Measurements from ENCODE around the gene FIG4.

DNA sequence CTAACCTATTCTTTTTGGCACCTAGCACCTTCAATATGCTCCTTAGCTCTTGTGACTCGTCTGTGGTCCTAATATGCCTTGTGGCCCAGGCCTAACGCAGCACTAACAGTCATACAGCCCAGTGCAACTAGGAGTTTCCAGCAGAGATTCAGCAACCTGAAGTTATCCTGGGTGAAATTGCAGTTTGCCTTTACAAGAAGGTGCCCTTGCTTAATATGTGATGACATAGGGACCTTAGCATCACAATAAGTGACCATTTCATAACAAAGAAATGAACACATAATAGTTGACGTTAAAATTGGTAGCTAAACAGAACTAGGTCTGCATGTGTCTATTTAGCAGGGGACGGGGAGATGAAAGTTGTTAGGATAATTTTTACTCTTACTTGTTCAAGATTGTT, 10.1 kb downstream of the FIG4 start:
- TF ChIP-seq CTBP1 (IDR thresholded peaks at IDR 0.05; ENCODE audit: borderline replicate concordance) (no peak), FOXA1 (IDR thresholded peaks at IDR 0.05) (no peak), BHLHE40 (IDR thresholded peaks at IDR 0.05; ENCODE audit: borderline replicate concordance) (no peak), FOXK2 (IDR thresholded peaks at IDR 0.05) (no peak), FOXM1 (IDR thresholded peaks at IDR 0.05; ENCODE audit: borderline replicate concordance) (no peak)
